Measurements from ENCODE around the gene STARD3. TPM values are rescaled to one million over a fixed set of nuclear protein-coding genes. Genes with fewer than 3 reads are reported as not detected.

Gene STARD3
- total RNA-seq, 2 donors from 2014 or later, result 37.2 to 44.3 TPM

DNA sequence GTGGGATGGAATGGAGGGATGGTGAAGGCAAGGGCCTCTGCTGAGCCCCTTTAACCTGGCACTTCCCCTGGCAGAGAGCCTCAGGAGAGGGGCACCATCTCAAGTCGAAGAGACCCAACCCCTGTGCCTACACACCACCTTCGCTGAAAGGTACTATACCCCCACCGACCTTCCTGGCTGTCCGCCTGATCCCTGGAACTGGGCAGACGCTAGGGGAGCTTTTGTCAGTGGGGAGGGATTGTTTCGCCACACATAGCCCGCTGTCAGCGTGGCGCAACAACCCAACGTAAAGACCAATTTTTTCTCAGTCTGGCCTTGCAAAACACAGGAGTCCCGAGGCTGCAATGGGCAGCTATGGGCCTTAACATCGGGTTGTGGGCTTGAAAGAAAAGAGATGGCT lies 7.0 kb upstream of the STARD3 start:
- ATAC-seq (no peak), DNase-seq (no peak)
- intact Hi-C loops (cut with DNase I, micrococcal nuclease), result no loop called here

DNA sequence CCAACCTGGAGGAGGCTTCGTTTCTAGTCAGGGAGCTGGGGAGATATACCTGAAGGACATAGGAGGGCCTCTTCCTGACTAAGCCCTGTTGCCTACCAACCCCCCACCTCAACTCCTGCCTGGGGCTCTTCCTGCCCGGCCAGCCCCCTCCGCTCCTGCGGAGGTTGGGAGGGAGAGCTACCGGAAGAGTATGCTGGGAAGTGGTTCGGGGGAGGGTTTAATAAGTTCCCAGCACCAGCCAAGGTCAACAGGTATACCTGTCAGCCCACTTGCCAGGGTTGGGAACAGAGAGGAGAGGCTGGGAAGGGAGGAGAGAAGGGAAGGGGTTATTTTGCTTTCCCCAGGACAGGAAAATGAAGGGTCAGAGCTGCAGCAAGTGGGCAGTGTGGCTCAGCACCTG lies 5.5 kb upstream of the STARD3 start:
- DNase-seq (peak; percentile 64 to 84), ATAC-seq (peak; percentile 25)
- intact Hi-C loops (cut with DNase I, micrococcal nuclease), result no loop called here

DNA sequence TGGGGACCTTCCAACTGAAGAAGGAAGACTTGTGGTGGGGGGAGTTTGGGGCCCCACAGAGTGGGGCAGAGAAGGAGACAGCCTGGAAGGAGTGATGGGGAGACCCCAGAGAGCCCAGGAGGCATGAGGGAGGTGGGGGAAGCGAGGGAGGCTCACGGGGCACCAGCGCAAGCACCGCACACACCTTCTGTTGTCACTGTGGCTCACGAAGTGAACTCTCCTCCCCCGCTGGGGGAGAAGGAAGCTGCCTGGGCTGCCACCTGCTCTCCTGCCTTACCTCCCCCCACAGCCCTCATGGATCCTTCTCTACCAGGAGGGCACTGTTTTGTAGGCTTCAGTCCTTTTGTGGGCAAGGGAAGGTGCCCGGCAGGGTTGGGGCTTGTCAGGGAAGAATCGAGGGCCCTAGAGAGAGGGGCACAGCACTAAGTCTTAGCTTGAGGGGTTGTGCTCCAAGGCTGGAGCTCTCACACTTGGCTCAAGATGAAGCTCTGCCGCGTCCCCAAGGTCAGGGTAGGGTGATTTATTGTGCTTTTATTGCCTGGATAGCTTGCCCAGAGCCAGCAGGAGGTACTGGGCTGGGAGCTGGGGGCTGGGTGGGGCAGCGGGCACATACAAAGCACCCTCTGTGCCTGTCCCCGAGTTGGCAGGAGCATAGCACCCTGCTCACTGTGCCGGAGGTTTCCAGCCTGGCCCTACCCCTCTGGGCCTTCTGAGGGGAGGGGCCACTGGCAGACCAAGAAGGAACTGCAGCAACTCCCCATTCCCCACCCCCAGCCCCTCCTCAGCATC lies 4.6 kb upstream of the STARD3 start:
- peak; percentile 88 to 97 for DNase-seq
- intact Hi-C loops (cut with DNase I, micrococcal nuclease), result no loop called here
- peak; percentile 58 for ATAC-seq

DNA sequence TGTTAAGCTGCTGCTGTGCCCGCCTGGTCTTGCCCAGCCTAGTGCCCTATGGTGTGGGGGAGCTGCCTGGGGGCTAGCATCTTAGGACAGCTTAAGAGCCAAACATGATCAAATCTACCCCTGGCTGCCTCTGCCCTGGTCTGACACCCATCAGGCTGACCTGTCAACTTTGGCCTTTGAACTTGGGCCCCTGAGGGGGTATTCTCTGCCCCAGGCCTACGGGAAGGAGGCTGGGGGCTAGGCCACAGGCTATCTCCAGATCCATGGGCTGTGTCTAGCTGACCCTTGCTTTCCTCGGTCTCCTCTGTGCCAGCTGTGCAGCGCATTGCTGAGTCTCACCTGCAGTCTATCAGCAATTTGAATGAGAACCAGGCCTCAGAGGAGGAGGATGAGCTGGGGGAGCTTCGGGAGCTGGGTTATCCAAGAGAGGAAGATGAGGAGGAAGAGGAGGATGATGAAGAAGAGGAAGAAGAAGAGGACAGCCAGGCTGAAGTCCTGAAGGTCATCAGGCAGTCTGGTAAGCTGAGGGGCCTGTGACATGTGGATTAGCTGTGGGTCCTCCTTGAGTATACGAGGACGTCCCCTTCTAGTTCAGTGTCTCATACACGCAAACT lies 3.3 kb upstream of the STARD3 start:
- no peak for DNase-seq
- ATAC-seq, result no peak
- intact Hi-C loops (cut with DNase I, micrococcal nuclease), result no loop called here

DNA sequence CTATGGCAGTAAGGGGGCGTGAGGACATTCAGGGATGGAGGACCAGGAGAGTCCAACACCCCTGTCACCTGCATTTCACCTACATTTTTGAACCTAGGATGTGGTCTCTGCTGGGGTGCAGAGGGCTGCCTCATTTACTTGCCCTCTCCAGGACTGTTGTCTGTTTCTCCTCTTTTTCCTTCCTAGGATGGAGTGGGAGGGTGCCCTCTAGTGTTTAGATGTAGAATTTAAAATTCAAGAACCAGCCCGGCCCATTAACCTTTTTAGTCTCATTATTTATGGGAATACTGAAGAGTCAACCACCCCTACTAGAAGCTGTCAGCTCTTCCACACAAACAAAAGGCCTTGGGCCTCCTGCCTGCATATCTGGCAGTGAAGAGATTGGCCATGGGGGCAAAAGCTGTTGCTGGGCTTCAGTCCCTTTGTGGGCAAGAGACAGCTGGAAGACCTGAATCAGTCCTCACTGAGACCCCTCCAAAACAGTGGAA lies 2.5 kb upstream of the STARD3 start:
- ATAC-seq (no peak), DNase-seq (no peak)
- intact Hi-C loops (cut with DNase I, micrococcal nuclease), result no loop called here

DNA sequence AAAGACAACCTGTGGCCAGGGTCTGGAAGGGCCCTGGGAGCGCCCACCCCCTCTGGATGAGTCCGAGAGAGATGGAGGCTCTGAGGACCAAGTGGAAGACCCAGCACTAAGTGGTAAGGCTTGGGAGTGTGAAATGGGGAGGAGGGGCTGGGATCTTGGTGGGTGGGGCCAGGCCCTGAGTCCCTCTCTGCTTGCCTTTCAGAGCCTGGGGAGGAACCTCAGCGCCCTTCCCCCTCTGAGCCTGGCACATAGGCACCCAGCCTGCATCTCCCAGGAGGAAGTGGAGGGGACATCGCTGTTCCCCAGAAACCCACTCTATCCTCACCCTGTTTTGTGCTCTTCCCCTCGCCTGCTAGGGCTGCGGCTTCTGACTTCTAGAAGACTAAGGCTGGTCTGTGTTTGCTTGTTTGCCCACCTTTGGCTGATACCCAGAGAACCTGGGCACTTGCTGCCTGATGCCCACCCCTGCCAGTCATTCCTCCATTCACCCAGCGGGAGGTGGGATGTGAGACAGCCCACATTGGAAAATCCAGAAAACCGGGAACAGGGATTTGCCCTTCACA lies 1.2 kb upstream of the STARD3 start:
- intact Hi-C loops (cut with DNase I, micrococcal nuclease), result no loop called here
- ATAC-seq, result no peak
- DNase-seq, result no peak

DNA sequence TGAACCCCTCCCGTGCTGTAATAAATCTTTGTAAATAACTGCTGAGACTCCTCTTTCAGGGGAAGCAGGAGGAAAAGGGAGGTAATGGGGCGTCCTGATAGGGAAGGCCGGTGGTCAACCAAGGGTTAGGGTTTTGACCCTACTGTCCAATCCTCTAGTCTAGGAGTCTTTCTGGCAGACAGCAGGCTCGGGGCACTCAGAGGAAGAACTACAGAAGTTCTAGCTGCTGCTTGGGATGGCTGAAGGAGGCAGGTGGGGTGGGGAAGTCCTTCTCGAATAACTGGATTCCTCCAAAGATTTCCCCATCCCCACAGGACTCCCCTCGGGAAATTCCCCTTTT lies 387 bp upstream of the STARD3 start:
- intact Hi-C loops (cut with DNase I, micrococcal nuclease), result no loop called here
- no peak for ATAC-seq
- DNase-seq, result no peak

DNA sequence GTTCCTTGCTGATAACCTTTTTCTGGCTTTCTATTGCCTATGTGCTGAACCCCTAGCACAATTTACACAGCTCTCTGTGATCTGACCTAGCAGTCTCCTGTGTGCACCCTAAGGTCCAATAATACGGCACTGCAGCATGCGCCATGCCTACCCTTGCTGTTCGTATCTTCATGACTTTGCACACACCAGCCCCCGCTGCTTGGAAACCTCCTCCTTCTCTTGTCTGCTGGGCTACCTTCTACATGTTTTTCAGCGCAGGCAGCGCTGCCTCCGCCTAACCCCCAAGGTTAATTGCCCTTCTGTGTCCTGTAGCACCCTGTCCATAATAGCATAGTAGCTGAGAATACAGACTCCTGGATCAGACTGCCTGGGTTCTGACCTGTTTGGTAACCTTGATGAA lies 1.4 kb downstream of the STARD3 start:
- no peak for ATAC-seq
- no peak for DNase-seq
- intact Hi-C loops (cut with DNase I, micrococcal nuclease), result no loop called here

DNA sequence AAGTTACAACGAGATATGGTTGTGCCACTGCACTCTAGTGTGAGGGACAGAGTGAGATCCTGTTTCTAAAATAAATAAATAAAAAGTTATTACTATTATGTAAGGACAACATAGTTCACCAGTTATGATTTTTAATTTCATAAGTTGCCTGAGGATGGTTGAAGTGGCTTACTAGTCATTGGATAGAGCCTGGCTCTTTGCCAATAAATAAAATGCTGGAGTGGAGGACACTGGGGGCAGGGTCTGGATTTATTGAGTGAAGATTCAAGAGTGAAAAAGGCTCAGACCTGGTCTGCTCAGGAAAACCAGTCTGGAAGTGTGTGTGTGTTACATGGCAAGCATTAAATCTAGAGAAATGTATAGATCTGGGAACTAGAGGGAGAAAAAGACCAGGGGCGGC lies 2.1 kb downstream of the STARD3 start:
- intact Hi-C loops (cut with DNase I, micrococcal nuclease), result no loop called here
- no peak for DNase-seq
- no peak for ATAC-seq

DNA sequence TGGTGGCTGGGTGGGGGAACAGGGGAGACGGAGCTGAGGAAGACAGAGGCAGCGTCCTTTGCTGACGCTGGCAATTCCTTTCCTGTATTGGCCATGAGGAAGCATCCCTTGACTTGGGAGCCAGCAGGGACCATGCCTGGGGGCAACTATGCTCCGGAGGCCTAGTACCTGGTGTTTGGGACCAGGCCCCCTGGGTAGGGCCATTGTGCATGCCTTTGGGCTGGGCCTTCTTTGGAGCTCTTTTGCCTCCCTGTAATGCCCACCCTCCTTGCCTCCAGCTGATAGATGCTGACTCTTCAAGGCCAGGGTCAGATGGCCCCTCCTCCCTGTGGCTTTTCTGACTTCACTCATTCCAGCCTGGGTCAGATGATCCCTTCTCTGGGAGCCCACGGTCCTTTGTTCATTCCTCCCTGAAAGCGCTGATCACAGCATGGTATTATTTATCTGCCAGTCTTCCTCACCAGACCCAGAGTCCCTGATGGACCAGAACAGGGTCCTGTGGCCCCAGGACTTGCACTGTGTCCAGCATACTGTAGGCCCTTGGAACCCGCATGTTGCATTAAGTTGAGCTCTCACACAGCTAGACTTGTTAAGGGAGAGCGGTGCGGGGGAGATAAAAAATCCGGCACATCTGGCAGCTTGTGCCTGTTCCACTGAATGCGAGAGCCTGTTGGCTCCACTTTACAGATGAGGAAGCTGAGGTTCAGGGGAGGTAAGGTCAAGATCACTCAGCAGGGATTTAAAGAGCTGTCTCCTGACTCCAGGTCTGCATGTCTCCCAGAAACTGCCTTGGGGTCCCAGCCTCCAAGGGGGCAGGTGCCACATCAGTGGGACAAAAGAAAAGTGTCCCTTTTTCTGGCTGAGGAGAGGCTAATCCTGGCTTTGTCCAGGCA lies 2.9 kb downstream of the STARD3 start:
- ATAC-seq (no peak), DNase-seq (no peak)
- intact Hi-C loops (cut with DNase I, micrococcal nuclease), result no loop called here

DNA sequence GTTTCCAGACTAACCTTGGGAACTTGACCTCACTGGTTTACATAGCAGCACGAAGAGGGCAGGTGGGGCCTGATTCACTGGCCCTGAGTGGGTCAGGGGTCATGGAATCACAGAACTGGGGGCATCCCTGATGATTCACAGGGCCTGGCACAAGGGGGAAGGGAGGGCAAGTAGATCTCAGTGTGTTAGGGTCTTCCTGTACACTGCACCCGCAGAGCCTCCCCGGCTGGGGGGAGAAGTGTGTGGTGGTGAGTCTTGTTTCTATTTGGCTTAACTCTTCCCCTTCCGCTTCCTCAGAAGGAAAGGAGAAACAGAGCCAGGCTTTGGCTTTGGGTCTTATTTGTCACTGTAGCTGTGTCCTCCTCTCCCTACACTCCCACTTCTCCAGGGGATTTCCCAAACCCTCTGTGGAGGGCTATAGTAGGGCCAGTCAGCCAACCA lies 3.7 kb downstream of the STARD3 start:
- ATAC-seq, result no peak
- intact Hi-C loops (cut with DNase I, micrococcal nuclease), result no loop called here
- DNase-seq, result no peak

DNA sequence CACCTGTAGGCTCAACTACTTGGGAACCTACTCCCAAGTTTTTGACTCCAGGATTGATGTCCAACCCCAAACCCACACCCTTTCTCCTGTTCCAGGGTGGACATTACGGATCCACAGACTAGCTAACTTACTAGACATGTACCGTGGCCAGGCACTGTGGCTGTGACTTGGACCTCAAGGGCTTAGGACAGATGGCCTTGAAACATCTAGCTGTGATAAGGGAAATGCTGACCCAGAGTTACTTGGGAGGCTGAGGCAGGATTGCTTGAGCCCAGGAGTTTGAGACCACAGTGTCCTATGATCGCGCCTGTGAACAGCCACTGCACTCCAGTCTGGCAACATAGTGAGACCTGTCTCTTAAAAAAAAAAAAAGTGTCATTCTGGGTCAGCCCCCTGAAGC lies 4.2 kb downstream of the STARD3 start:
- intact Hi-C loops (cut with DNase I, micrococcal nuclease), result no loop called here
- no peak for DNase-seq
- ATAC-seq, result no peak

DNA sequence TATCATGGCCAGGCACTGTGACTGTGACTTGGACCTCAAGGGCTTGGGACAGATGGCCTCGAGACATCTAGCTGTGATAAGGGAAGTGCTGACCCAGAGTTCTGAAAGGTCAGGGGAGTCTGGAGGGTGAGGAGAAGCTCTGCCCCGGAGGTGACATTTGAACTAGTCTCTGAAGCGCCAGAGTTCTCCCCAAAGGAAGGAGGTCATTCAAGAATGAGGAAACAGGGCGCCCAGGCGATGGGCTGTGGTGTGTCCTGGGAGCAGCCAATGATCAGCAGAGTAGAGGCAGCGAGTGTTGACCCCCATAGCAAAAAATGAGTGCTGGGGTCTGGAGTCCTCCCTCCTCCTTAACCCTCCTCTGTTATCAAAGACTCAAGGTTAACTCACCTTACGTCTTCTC lies 4.9 kb downstream of the STARD3 start:
- ATAC-seq (no peak), DNase-seq (no peak)
- intact Hi-C loops (cut with DNase I, micrococcal nuclease), result no loop called here

DNA sequence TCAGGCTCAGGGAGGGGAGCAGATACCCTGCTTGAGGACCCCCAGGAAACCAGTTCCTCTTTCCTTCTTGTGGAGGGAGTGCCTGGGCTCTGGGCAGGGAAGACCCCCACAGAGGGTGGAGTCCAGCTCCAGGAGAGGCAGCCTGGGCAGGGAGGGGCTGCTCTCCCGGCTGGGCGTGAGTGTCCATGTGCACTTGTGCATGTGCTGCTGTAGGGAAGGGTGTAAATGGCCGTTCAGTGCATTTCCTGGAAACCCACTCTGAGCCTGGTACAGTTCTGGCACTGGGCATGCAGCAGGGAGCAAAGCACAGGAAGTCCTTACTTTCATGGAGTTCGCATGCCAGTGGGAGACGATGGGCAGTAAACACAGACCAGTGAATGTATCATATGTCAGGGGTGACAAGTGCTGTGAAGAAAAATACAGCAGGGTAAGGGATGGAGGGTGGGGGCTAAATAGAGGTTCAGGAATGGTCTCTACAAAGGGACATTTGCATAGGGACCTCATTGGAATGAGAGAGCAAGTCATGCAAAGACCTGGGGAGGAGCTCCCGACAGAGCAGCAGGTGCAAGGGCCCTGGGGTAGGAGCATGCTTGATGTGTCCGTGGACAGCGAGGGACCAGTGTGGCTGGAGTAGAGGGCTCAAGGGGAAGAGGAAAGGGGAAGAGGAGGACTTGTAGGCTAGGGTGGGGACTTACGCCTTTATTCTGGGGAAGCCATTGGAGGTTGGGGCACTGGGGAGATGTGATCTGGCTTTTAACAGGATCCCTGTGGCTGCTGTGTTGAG lies 5.5 kb downstream of the STARD3 start:
- ATAC-seq (no peak), DNase-seq (no peak)
- intact Hi-C loops (cut with DNase I, micrococcal nuclease), result no loop called here

DNA sequence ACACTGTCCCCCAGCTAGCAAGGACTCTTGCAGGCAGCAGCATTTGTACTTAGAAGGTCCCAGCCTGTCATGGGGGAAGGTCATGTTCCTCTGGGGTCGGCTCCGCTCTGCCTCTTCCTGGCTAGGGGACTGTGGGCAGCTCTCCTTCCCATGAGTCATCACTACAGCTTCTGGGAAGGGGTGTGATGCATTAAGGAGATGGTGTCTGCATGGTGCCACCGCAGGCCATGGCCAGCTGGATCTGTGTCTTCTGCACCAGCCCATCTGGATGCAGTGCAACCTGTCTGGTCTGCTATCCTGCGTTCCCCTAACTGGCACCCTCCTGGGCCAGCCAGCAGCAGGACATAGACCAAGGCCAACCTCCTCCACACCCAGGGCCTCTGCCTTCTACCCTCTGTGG lies 6.3 kb downstream of the STARD3 start:
- intact Hi-C loops (cut with DNase I, micrococcal nuclease), result no loop called here
- ATAC-seq (no peak), DNase-seq (no peak)

DNA sequence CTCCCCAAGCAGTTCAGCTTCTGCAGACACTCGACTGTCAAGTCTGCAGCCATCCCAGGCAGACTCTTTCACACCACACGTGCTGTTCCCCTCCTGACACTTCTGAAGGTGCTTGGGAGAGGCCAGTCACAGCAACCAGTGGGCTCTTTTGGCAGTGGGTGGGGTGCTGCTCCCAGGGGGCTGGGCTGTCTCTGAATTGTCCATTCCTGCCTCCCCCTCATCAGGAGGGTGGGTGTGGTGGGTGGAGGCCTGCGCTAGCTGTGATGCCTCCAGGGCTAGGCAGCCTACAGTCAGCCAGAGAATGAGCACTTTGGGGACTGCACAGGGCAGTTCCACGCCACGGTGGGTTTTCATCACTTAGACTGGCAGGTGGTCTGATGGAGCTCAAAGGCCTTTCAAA lies 10.3 kb downstream of the STARD3 start:
- ATAC-seq (no peak), DNase-seq (no peak)
- intact Hi-C loops (cut with DNase I, micrococcal nuclease), result no loop called here

DNA sequence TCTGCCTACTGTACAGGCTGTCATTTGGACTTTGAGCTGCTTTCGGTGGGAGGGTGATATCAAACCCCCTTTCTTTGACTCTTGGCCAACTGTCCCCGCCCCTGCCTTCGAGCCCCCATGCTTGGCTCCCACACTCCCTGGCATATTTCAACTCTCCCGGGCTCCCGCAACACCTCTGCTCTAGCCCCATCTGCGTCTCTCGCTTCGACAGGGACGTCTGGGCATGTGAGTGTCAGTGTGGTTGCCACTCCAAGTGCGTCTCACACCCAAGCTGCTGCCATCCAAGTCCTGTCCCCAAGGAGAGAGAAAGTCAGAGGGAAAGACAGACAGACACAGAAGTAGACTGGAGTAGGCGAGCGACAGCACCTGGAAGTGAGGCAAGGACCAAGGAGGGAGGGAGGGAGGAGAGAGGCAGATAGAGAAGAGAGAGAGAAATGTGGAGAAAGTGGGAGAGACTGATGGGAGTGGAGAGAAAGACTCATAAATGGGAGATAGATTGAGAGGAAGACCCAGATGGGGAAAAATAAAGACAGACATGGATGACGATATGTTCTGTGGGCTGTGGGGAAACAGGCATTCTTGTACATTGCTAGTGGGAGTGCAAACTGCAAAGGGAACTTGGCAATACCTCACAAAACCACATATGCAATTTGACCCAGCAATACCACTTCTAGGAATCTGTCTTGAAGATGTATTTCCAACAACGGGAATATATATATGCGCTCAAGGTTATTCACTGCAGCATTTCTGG lies 11.8 kb downstream of the STARD3 start:
- intact Hi-C loops (cut with DNase I, micrococcal nuclease), result no loop called here
- DNase-seq, result no peak
- no peak for ATAC-seq

DNA sequence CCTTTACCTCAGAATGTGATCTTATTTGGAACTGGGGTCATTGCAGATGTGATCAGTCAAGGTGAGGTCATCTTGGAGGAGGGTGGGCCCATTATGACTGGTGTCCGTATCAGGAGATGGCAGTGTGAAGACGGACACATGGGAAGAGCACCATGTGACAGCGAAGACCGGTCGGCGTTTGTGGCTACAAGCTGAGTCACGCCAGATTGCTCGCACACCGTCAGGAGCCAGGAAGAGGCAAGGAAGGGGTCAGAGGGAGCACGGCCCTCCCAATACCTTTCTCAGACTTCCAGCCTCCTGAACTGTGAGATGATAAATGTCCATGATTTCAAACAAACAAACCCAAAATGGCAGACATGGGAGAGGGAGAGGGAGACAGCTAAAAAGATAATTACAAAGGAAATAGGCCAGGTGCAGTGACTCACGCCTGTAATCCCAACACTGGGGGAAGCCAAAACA lies 13.2 kb downstream of the STARD3 start:
- intact Hi-C loops (cut with DNase I, micrococcal nuclease), result no loop called here
- DNase-seq (no peak), ATAC-seq (no peak)

All from left colon (tissue), 2 donors.